ENCODE data around the gene OR10H1. TPM values are rescaled to one million over a fixed set of nuclear protein-coding genes. Genes with fewer than 3 reads are reported as not detected.
A peak's percentile ranks its signal among the peaks of the same experiment; 100 is the strongest.
"Not testable (repeated sequence)": the region's sequence is repeated elsewhere in the genome, so short reads cannot be mapped to it uniquely, and the experiment has no call there.

Gene OR10H1
- total and polyA plus RNA-seq, 9 donors, result 0.02 to 0.05 (median 0.04) TPM; not detected in 4

DNA sequence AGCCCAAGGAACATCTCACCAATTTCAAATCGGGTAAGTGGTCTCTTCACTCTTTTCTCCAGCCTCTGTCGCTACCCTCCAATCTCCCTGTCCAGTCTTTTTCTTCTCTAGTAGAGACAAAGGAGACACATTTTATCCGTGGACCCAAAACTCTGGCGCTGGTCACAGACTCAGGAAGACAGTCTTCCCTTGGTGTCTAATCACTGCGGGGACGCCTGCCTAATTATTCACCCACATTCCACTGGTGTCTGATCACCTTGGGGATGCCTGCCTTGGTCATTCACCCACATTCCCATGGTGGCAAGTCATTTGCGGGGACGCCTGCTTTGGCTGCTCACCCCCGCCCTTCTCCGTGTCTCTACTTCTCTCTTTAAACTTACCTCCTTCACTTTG, 13.8 kb upstream of the OR10H1 start:
- no peaks in the 10 kb centered on the region for H3K4me1 ChIP-seq (ENCODE audit: control insufficient read depth, insufficient read depth, low read length)
- 90% methylated on average over 9 of the region's 10 CpGs for WGBS (ENCODE audit: insufficient coverage)
- H3K36me3 ChIP-seq (ENCODE audit: control insufficient read depth, insufficient read depth, low read length), result no peaks in the 10 kb centered on the region
- H3K27me3 ChIP-seq (ENCODE audit: control insufficient read depth, insufficient read depth, low read length), result no peaks in the 10 kb centered on the region
- H3K9me3 ChIP-seq (replicated peaks; ENCODE audit: control insufficient read depth, low read depth, low read length), result no peaks in the 10 kb centered on the region
- no peak overlapping the region for H3K27ac ChIP-seq (ENCODE audit: low read length)
- no peak overlapping the region for H3K4me3 ChIP-seq (ENCODE audit: low read length)
- DNase-seq, result no peak

DNA sequence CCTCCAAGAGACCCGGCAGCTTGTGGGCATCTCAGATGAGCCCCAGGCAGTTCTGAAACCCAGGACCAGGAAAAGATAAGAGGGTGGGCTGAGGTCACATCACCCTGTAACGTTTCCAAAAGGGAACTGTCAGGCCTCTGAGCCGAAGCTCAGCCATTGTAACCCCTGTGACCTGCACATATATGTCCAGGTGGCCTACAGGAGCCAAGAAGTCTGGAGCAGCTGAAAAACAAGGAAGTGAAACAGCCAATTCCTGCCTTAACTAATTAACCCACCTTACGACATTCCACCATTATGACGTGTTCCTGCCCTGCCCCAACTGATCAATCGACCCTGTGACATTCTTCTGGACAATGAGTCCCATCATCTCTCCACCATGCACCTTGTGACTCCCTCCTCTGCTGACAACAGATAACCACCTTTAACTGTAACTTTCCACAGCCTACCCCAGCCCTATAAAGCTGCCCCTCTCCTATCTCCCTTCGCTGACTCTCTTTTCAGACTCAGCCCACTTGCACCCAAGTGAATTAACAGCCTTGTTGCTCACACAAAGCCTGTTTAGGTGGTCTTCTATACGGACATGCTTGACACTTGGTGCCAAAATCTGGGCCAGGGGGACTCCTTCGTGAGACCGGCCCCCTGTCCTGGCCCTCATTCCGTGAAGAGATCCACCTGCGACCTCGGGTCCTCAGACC, 13.3 kb upstream of the OR10H1 start:
- DNase-seq; H3K4me3 ChIP-seq (ENCODE audit: low read length); H3K9me3 ChIP-seq (replicated peaks; ENCODE audit: control insufficient read depth, low read depth, low read length); H3K27ac ChIP-seq (ENCODE audit: low read length); H3K36me3 ChIP-seq (ENCODE audit: control insufficient read depth, insufficient read depth, low read length); H3K27me3 ChIP-seq (ENCODE audit: control insufficient read depth, insufficient read depth, low read length); H3K4me1 ChIP-seq (ENCODE audit: control insufficient read depth, insufficient read depth, low read length): not testable (repeated sequence)
- 52% methylated on average over 11 of the region's 13 CpGs for WGBS (ENCODE audit: insufficient coverage)

DNA sequence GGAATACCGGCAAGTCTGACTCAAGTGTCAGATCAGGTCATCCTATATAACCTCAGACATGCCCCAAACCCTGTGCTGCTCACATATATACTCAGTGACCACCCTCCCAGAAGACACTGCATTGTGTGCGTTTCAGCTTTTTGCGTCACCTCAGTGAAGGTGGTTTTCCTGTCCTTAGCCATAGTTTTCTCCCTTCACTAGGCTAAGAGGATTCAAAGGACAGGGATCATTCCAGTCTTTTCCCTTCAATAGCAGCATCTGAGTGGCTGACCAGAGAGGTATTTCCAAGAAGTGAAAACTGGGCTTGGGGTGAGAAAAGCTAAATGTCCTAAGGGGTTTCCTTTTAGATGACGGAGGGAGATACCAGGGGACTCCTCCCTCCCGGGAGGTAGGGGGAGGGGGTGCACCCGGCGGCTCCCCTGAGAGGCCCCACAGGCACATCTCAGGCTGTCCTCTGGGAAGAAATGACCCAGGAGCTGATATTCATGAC, 12.7 kb upstream of the OR10H1 start:
- H3K27me3 ChIP-seq (ENCODE audit: control insufficient read depth, insufficient read depth, low read length), result no peaks in the 10 kb centered on the region
- no peaks in the 10 kb centered on the region for H3K9me3 ChIP-seq (replicated peaks; ENCODE audit: control insufficient read depth, low read depth, low read length)
- no peak overlapping the region for H3K27ac ChIP-seq (ENCODE audit: low read length)
- no peak overlapping the region for H3K4me3 ChIP-seq (ENCODE audit: low read length)
- 60% methylated on average over 5 of the region's 7 CpGs for WGBS (ENCODE audit: insufficient coverage)
- DNase-seq, result no peak
- H3K36me3 ChIP-seq (ENCODE audit: control insufficient read depth, insufficient read depth, low read length), result no peaks in the 10 kb centered on the region
- H3K4me1 ChIP-seq (ENCODE audit: control insufficient read depth, insufficient read depth, low read length), result no peaks in the 10 kb centered on the region

DNA sequence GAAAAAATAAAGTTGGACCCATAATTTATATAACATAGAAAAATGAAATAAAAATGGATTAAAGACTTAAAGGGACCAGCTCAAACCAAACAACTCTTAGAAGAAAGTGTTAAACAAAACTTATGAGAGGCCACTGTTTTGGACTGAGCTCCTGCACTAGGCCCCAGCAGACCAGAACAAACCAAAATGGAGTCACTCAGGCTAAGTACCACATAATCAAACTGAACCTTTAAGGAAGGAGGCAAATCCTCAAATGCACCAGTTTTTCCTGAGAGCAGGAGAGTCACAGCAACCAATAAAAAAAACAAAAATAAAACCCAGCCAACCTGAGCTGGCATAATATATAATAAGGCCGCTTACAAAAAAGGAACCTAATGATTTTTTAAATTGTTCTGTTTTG, 10.3 kb upstream of the OR10H1 start:
- Histone ChIP-seq H3K9me3 (replicated peaks; ENCODE audit: control insufficient read depth, low read depth, low read length) (no peaks in the 10 kb centered on the region), H3K4me1 (ENCODE audit: control insufficient read depth, insufficient read depth, low read length) (no peaks in the 10 kb centered on the region), H3K27me3 (ENCODE audit: control insufficient read depth, insufficient read depth, low read length) (no peaks in the 10 kb centered on the region), H3K36me3 (ENCODE audit: control insufficient read depth, insufficient read depth, low read length) (no peaks in the 10 kb centered on the region), H3K4me3 (ENCODE audit: low read length) (no peak overlapping the region), H3K27ac (ENCODE audit: low read length) (no peak overlapping the region)
- no CpG with 5 or more reads among the region's 1 CpG for WGBS (ENCODE audit: insufficient coverage)
- no peak for DNase-seq

DNA sequence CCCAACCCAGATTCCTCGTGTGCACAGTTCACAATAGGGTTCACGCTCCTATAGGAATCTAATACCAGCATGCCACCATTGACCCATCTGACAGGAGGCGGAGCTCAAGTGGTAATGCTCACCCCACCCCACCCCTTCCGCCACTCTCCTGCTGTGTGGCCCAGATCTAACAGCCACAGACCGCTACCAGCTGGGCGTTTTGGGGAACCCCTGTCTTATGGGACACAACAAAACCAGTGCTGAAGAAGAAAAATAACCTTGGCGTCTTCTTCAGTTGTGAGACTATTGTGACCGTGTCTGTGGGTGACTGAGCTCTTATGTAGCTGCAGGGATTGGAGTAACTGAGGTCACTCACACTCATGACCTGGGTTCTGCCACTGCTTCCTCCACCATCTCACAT, 5.2 kb upstream of the OR10H1 start:
- WGBS (ENCODE audit: insufficient coverage), result 91% methylated on average over 7 of the region's 8 CpGs
- H3K4me1 ChIP-seq (ENCODE audit: control insufficient read depth, insufficient read depth, low read length), result no peaks in the 10 kb centered on the region
- H3K4me3 ChIP-seq (ENCODE audit: low read length), result no peak overlapping the region
- H3K36me3 ChIP-seq (ENCODE audit: control insufficient read depth, insufficient read depth, low read length), result no peaks in the 10 kb centered on the region
- H3K27me3 ChIP-seq (ENCODE audit: control insufficient read depth, insufficient read depth, low read length), result no peaks in the 10 kb centered on the region
- H3K9me3 ChIP-seq (replicated peaks; ENCODE audit: control insufficient read depth, low read depth, low read length), result no peaks in the 10 kb centered on the region
- no peak overlapping the region for H3K27ac ChIP-seq (ENCODE audit: low read length)
- no peak for DNase-seq

DNA sequence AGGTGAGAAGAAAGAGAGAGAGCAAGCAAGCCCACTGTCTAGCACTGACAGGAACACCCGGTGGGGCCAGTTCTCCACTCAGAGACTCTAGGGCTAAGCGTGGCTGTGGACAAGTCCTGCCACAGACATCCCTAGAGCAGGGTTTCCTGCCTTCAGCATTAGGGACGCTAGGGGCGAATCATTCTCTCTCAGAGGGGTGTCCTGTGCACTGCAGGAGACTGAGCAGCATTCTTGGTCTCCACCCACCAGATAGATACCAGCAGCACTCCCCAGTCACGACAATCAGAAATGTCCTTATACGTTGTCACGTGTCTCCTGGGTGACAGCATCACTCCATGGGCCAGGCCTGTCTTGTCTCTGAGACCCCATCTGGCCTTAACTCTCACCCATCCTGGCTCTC, 1.5 kb downstream of the OR10H1 start:
- Histone ChIP-seq H3K27me3 (ENCODE audit: control insufficient read depth, insufficient read depth, low read length) (no peaks in the 10 kb centered on the region), H3K4me1 (ENCODE audit: control insufficient read depth, insufficient read depth, low read length) (no peaks in the 10 kb centered on the region), H3K27ac (ENCODE audit: low read length) (no peak overlapping the region), H3K9me3 (replicated peaks; ENCODE audit: control insufficient read depth, low read depth, low read length) (no peaks in the 10 kb centered on the region), H3K36me3 (ENCODE audit: control insufficient read depth, insufficient read depth, low read length) (no peaks in the 10 kb centered on the region), H3K4me3 (ENCODE audit: low read length) (no peak overlapping the region)
- WGBS (ENCODE audit: insufficient coverage), result 34% methylated on average over 6 of the region's 7 CpGs
- no peak for DNase-seq

DNA sequence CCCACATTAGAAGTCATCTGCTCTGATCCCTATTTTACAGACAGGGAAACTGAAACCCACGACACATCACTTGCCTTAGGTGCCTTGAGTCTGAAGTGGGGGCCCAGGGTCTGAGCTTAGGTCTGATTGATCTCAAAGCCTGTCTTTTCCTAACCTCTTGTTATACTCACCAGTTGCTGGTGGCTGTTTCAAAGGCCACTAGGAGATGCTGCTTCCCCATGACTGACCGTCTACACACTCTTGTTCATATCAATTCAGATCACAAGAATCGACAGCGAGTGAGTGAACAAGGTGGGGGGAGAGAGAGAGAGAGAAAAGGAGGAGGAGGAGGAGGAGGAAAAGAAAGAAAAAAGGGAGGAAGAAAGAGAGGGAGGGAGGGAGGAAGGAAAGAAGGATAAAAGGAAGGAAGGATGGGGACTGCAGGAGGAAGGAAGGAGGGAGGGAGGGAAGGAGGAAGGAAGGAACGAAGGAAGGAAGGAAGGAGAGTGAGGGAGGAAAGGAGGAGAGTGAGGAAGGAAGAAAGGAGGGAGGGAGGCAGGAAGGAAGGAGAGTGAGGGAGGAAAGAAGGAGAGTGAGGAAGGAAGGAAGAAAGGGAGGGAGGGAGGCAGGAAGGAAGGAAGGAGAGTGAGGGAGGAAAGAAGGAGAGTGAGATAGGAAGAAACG, 3.3 kb downstream of the OR10H1 start:
- WGBS (ENCODE audit: insufficient coverage), result 29% methylated on average over 4 of the region's 6 CpGs
- DNase-seq, result peak; percentile 6

DNA sequence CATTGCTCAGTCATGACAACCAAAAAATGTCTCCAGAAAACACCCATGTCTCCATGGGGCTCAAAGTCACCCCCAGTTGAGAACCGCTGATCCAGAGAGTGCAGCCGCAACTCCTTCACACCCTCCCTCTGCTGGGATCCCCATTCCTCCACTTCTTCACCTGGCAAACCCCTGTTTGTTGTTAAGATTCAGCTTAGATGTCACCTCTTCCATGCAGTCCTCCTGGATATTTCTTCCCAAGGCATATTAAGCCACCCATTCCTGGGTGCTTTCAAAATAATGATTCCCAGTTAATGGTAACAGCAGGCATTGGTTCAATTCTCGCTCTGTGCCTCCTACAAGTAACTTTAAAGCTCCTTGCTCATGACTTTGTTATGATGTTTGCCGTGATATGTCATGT, 4.0 kb downstream of the OR10H1 start:
- Histone ChIP-seq H3K36me3 (ENCODE audit: control insufficient read depth, insufficient read depth, low read length) (no peaks in the 10 kb centered on the region), H3K27me3 (ENCODE audit: control insufficient read depth, insufficient read depth, low read length) (no peaks in the 10 kb centered on the region), H3K4me1 (ENCODE audit: control insufficient read depth, insufficient read depth, low read length) (no peaks in the 10 kb centered on the region), H3K27ac (ENCODE audit: low read length) (no peak overlapping the region), H3K9me3 (replicated peaks; ENCODE audit: control insufficient read depth, low read depth, low read length) (no peaks in the 10 kb centered on the region), H3K4me3 (ENCODE audit: low read length) (no peak overlapping the region)
- 73% methylated on average over 2 of the region's 4 CpGs for WGBS (ENCODE audit: insufficient coverage)
- DNase-seq, result no peak

More for the DNA sequence above, 3.3 kb downstream of the OR10H1 start:
- Histone ChIP-seq H3K27me3 (ENCODE audit: control insufficient read depth, insufficient read depth, low read length) (no peaks in the 10 kb centered on the region), H3K4me3 (ENCODE audit: low read length) (no peak overlapping the region), H3K9me3 (replicated peaks; ENCODE audit: control insufficient read depth, low read depth, low read length) (no peaks in the 10 kb centered on the region), H3K27ac (ENCODE audit: low read length) (no peak overlapping the region), H3K4me1 (ENCODE audit: control insufficient read depth, insufficient read depth, low read length) (no peaks in the 10 kb centered on the region), H3K36me3 (ENCODE audit: control insufficient read depth, insufficient read depth, low read length) (no peaks in the 10 kb centered on the region)

DNA sequence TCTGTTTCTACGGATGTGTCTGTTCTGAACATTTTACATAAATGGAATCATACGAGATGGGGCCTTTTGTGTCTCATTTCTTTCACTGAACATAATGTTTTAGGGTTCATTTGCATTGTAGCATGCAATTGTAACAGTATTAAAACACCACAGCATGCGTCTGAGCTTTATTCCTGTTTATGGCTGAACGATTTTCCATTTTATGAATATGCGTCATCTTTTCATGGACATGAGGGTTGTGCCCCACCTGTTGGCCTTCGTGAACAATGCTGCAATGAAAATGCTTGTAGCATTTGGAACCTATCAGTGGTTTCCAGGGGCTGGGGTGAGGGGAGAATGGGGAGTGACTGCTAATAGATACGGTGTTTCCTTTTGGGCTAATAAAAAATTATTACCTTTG, 5.1 kb downstream of the OR10H1 start:
- Histone ChIP-seq H3K27me3 (ENCODE audit: control insufficient read depth, insufficient read depth, low read length) (no peaks in the 10 kb centered on the region), H3K36me3 (ENCODE audit: control insufficient read depth, insufficient read depth, low read length) (no peaks in the 10 kb centered on the region), H3K27ac (ENCODE audit: low read length) (no peak overlapping the region), H3K4me3 (ENCODE audit: low read length) (no peak overlapping the region), H3K9me3 (replicated peaks; ENCODE audit: control insufficient read depth, low read depth, low read length) (no peaks in the 10 kb centered on the region), H3K4me1 (ENCODE audit: control insufficient read depth, insufficient read depth, low read length) (no peaks in the 10 kb centered on the region)
- WGBS (ENCODE audit: insufficient coverage), result 0% methylated on average over 1 of the region's 7 CpGs
- peak; percentile 61 for DNase-seq

DNA sequence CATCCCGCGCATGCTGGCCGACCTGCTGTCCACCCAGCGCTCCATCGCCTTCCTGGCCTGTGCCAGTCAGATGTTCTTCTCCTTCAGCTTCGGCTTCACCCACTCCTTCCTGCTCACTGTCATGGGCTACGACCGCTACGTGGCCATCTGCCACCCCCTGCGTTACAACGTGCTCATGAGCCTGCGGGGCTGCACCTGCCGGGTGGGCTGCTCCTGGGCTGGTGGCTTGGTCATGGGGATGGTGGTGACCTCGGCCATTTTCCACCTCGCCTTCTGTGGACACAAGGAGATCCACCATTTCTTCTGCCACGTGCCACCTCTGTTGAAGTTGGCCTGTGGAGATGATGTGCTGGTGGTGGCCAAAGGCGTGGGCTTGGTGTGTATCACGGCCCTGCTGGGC, 21.2 kb downstream of the OR10H1 start:
- not testable (repeated sequence) for H3K27me3 ChIP-seq (ENCODE audit: control insufficient read depth, insufficient read depth, low read length); H3K27ac ChIP-seq (ENCODE audit: low read length); DNase-seq; H3K4me1 ChIP-seq (ENCODE audit: control insufficient read depth, insufficient read depth, low read length); H3K36me3 ChIP-seq (ENCODE audit: control insufficient read depth, insufficient read depth, low read length); H3K9me3 ChIP-seq (replicated peaks; ENCODE audit: control insufficient read depth, low read depth, low read length); H3K4me3 ChIP-seq (ENCODE audit: low read length)
- no CpG with 5 or more reads among the region's 18 CpGs for WGBS (ENCODE audit: insufficient coverage)
